ENCODE data around the gene CFAP77. TPM values are rescaled to one million over a fixed set of nuclear protein-coding genes. Genes with fewer than 3 reads are reported as not detected.
A peak's percentile ranks its signal among the peaks of the same experiment; 100 is the strongest.

The CFAP77 gene
- total and polyA plus RNA-seq, 2 of the 8 experiments (the other 6 are each of a cell fraction or from before 2014, with no cell fraction given) = 0.63 to 0.97 TPM

- H3K23me2 ChIP-seq (ENCODE audit: low read depth, low read length) = peaks cover 15% of the 10 kb centered on the region
- H3K9me3 ChIP-seq (ENCODE audit: insufficient read depth in 2 of 2, low read depth in 1 of 2, low read length in 1 of 2) = no peaks in the 10 kb centered on the region
- peaks cover 2 to 29% of the 10 kb centered on the region in 2 experiments for H4K20me1 ChIP-seq (replicated peaks in 1 of 2; ENCODE audit: control insufficient read depth in 1 of 2, insufficient read depth in 2 of 2, low read length in 2 of 2)
- no peak overlapping the region for H4K5ac ChIP-seq (ENCODE audit: insufficient read length, low read depth, low read length)
- ChIA-PET POLR2A (ENCODE audit: partially characterized antibody) (interaction anchor here (1.1 to 2.9 kb wide), 3 partner anchors 10 to 177 kb away, joined by 3 to 10 read pairs (median 4); partner anchors contain the start of genes CFAP77, DDX31 and GTF3C4), CTCF (ENCODE audit: partially characterized antibody) (interaction anchor here (0.5 to 1.2 kb wide), 4 partner anchors 7 to 133 kb away, joined by 3 read pairs; no protein-coding TSS in a partner anchor)
- H3K4me1 ChIP-seq (replicated peaks in 1 of 4; ENCODE audit: control insufficient read depth in 3 of 4, insufficient read depth in 4 of 4, low read length in 3 of 4) = peaks cover 0 to 73% (median 45%) of the 10 kb centered on the region in 4 experiments; a peak in 6 of 7 replicates
- no peak overlapping the region for H3K23ac ChIP-seq (ENCODE audit: insufficient read length)
- H3K4ac ChIP-seq (replicated peaks; ENCODE audit: insufficient read length, low read depth, low read length) = no peak overlapping the region
- no peak overlapping the region for H3K9ac ChIP-seq (replicated peaks in 1 of 4; ENCODE audit: extremely low read depth in 1 of 4, low read depth in 3 of 4, low read length in 3 of 4)
- no peak overlapping the region for H3K14ac ChIP-seq (ENCODE audit: insufficient read length)
- H3K79me1 ChIP-seq (ENCODE audit: low read depth, low read length) = no peaks in the 10 kb centered on the region
- no peak overlapping the region for H2BK15ac ChIP-seq (ENCODE audit: low read length)
- no peak overlapping the region for H3K56ac ChIP-seq (replicated peaks; ENCODE audit: insufficient read length, low read depth, low read length)
- H3K27me3 ChIP-seq (replicated peaks in 1 of 4; ENCODE audit: control insufficient read depth in 3 of 4, extremely low read depth in 1 of 4, insufficient read depth in 3 of 4, low read length in 3 of 4) = peaks cover 79 to 90% (median 86%) of the 10 kb centered on the region in 4 experiments
- H2AK5ac ChIP-seq (ENCODE audit: low read depth, low read length) = no peak overlapping the region
- H4K8ac ChIP-seq (ENCODE audit: extremely low read depth, insufficient read depth, low read length) = peak overlapping the region; percentile 73; the same call in 1 of the 2 replicates
- H3K79me2 ChIP-seq (ENCODE audit: control insufficient read depth in 1 of 2, insufficient read depth in 2 of 2, low read length in 2 of 2) = no peaks in the 10 kb centered on the region
- H3K4me3 ChIP-seq (ENCODE audit: extremely low read depth in 1 of 4, insufficient read depth in 2 of 4, low read depth in 3 of 4, low read length in 4 of 4) = peak overlapping the region; percentile 5 to 65 (median 12); a peak in 7 of 8 replicates
- FAIRE-seq (no peak), DNase-seq (ENCODE audit: low read depth in 1 of 2, low spot score in 2 of 2) (peak in 1 of 2 experiments; percentile 68)
- peak overlapping the region; percentile 98; the same call in 1 of the 2 replicates for H2BK12ac ChIP-seq (ENCODE audit: low read depth, low read length)
- H4K91ac ChIP-seq (replicated peaks; ENCODE audit: insufficient read length, low read length) = peak overlapping the region; percentile 38
- H2BK5ac ChIP-seq (ENCODE audit: low read depth, low read length) = no peak overlapping the region
- no peak overlapping the region for H3K27ac ChIP-seq (ENCODE audit: low read depth, low read length)
- H2BK20ac ChIP-seq (ENCODE audit: low read length) = peak overlapping the region; percentile 80; the same call in 1 of the 2 replicates
- peak overlapping the region; percentile 71 for H3K18ac ChIP-seq (ENCODE audit: extremely low read depth, low read length)
- peak overlapping the region; percentile 19 for H2BK120ac ChIP-seq (replicated peaks; ENCODE audit: low read depth, low read length)
- H3K4me2 ChIP-seq (ENCODE audit: insufficient read depth in 1 of 2, low read depth in 2 of 2, low read length in 2 of 2) = peak overlapping the region; percentile 64 to 89
- H2AFZ ChIP-seq (ENCODE audit: low read length) = 0 out of 2 replicates have a peak overlapping the region, but pooled peaks have one; percentile 18
- 5% methylated on average over 58 of the region's 74 CpGs; no CpG with 5 or more reads in 1 of the 2 experiments for WGBS, 2 experiments (ENCODE audit: extremely low coverage in 1 of 2, insufficient coverage in 1 of 2, insufficient read length in 1 of 2, insufficient replicate concordance in 2 of 2, low coverage in 1 of 2, low lambda C conversion rate in 2 of 2, missing lambda C conversion rate in 1 of 2)
- H3K36me3 ChIP-seq (ENCODE audit: control insufficient read depth in 2 of 4, insufficient read depth in 4 of 4, low read length in 3 of 4) = peaks cover 0 to 4% (median 0%) of the 10 kb centered on the region in 4 experiments; a peak in 1 of 8 replicates
- TF ChIP-seq ASH2L (IDR thresholded peaks at IDR 0.05; ENCODE audit: low read length) (no peak), JUND (IDR thresholded peaks at IDR 0.05; ENCODE audit: low read length) (no peak), ZNF274 (IDR thresholded peaks at IDR 0.05; ENCODE audit: borderline replicate concordance, extremely low read depth, low read length) (no peak), SRF (IDR thresholded peaks at IDR 0.05; ENCODE audit: low read depth, low read length) (no peak), YY1 (IDR thresholded peaks at IDR 0.05; ENCODE audit: low read depth, low read length) (no peak), EP300 (IDR thresholded peaks at IDR 0.05; ENCODE audit: borderline replicate concordance in 1 of 2, low read depth in 2 of 2, low read length in 2 of 2) (no peak)
- TF ChIP-seq, protein P1, sequence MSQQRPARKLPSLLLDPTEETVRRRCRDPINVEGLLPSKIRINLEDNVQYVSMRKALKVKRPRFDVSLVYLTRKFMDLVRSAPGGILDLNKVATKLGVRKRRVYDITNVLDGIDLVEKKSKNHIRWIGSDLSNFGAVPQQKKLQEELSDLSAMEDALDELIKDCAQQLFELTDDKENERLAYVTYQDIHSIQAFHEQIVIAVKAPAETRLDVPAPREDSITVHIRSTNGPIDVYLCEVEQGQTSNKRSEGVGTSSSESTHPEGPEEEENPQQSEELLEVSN (IDR thresholded peaks at IDR 0.05) = peak; percentile 25; the same call in 1 of the 2 replicates
Measured at GRCh38 chr9:132586830-132587591, 177.0 kb downstream of the CFAP77 start.

Data from H1 (cell line).